Measurements from ENCODE around the gene ANKMY2.

ANKMY2 gene

DNA sequence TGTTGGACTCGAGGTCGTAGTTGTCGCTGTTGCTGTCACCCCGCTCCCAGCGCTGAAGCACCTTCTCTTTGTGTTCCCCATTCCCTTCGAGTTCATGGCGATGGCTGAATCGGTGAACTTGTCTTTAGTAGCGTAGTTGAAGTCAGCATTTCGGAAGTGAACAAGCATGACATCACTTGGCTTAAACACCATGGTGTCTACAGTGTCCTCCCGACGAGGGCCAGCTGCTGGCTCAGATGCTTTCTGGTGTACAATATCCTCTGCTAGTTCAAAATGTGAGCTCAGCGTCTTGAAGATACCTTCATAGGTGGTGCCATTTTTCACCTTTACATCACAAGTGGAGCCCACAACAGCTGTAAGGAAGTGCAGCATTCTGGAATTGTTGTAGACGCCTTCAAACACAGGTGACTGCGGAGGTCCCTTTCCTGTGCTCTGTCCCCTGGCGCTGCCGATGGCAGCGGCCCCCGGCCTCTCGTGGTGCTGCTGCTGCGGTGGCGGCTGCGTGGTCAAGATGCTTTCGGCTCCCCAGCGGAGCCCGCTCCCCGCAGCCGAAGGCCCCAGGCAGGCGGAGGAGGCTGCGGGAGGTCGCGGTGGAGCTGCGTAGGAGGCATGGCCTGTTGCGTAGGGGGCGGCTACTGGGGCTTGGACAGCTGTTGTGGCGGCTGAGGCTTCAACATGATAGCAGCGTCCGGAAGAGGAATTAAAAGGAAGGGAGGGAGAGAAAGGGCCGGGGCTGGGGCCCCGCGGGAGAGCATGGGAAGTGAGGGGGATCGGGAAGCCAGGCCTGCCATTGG is 59.3 kb downstream of the ANKMY2 start:
- DNase-seq (ENCODE audit: insufficient read length, low spot score) = no peak
- FAIRE-seq = no peak

DNA sequence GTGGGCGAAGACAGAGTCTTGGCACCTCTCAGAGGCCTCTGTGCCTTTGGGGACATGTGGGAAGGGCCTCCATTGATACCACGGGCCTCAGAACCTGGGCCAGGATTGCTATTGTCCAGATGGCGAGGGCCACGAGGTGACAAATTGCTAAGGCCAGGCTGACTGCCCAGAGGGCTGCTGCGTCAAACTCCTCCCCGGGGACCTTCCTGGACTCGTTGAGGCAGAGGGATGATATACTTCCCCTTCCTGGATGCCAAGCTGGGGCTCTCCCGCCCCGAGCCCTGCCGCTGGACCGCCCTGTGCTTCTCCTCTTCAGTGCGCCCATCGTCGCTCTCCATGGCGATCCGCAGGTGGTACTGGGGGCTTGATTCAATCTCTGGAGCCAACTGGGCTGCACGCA is 60.0 kb downstream of the ANKMY2 start:
- FAIRE-seq = no peak
- no peak for DNase-seq (ENCODE audit: insufficient read length, low spot score)

DNA sequence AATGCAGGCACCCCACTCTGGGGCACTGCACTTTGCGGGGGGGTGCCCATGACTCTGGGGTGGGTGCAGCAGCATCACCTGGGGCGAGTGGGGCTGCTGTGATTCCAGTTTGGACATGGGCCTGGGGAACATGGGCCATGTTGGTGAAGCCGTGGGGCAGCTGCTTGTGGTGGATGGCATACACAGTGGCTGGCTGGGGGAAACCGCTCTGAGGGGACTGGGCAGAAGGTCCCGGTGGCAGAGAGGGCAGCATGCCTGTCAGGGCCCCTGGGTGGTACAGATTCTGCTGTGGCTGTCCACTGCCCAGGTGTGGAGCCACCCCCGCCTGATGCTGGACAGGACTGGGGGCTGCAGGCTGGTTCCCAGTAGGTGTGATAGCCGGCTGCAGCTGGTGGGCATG is 61.7 kb downstream of the ANKMY2 start:
- FAIRE-seq (no peak), DNase-seq (ENCODE audit: insufficient read length, low spot score) (no peak)

DNA sequence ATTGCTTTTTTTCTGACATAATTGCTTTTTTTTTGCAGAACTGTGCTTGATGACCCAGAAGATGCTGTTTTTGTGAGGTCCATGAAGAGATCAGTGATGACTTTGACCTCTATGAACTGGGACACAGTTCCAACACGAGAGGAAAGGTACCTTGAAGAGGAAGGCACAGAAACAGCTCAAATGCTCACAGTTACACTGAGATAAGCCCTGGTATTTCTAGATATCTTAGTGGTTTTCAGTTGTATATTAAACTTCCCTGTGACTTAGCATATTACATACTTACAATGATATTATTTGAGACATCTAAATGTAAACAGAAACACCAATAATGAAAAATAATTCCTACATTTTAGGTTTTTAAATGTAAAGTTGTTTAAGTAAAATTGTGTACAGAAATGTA is 64.3 kb downstream of the ANKMY2 start:
- DNase-seq (ENCODE audit: insufficient read length, low spot score) (no peak), FAIRE-seq (no peak)

DNA sequence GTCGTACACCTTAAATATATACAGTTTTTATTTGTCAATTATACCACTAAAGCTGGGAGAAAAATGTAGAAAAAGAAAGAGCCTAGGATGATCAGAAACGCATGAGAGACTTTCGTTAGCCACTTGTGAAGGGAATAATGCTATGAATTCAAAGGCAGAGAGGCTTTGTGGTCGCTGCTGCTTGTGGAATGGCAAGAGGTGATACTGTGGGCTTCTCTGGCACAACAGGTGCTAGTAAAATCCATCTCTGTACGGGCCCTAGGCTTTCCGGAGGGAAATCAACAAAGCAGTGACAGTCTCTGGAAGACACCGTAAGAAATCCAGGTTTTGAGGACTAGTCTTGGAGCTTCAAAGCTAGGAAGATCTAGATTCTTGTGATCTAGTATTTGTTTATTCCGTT is 66.3 kb downstream of the ANKMY2 start:
- DNase-seq (ENCODE audit: insufficient read length, low spot score) = no peak
- FAIRE-seq = no peak

DNA sequence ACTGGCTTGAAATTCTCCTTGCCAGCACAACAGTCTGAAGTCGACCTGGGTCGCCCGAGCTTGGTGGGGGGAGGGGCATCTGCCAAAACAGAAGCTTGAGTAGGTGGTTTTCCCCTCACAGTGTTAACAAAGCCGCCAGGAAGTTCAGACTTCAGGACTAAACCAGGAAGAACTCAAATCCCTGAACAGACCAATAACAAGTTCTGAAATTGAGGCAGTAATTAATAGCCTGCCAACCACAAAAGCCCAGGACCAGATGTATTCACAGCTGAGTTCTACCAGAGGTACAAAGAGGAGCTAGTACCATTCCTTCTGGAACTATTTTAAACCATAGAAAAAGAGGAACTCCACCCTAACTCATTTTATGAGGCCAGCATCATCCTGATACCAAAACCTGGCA is 73.6 kb downstream of the ANKMY2 start:
- DNase-seq (ENCODE audit: insufficient read length, low spot score) (no peak), FAIRE-seq (no peak)

DNA sequence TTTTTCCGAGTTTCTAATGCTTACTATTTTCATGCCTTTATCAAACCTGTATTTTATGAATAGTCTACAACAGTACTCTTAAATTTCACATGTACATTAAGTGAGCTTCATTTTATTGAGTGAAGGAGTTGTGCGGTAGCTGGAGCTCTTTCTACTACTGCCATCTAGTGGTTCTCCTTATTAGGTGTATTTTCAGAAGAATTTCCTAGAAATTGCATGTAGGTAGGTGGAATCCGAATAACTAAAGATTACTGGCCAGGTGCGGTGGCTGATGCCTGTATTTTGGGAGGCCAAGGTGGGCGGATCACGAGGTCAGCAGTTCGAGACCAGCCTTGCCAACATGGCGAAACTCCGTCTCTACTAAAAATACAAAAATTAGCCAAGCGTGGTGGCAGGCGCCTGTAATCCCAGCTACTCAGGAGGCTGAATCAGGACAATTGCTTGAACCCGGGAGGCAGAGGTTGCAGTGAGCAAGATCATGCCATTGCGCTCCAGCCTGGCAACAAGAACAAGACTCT is 80.6 kb downstream of the ANKMY2 start:
- DNase-seq (ENCODE audit: insufficient read length, low spot score) = peak; percentile 15
- peak; percentile 48 for FAIRE-seq

DNA sequence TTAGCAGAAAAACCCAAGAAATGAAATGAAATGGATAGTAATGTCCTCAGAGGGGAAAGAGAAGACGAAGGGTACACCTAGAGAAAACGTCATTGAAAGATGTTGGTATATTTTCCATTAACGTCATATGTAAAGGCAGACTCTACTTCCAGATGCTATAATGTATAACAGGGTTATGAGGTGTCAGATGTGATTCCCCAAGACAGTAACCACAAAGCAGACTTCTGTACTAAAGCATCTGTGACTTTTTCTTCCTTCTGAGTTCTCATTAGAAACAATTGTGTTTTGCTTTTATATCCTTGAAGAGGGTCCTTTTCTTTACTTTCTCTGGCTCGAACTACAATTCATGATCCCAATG is 81.6 kb downstream of the ANKMY2 start:
- FAIRE-seq (no peak), DNase-seq (ENCODE audit: insufficient read length, low spot score) (no peak)

DNA sequence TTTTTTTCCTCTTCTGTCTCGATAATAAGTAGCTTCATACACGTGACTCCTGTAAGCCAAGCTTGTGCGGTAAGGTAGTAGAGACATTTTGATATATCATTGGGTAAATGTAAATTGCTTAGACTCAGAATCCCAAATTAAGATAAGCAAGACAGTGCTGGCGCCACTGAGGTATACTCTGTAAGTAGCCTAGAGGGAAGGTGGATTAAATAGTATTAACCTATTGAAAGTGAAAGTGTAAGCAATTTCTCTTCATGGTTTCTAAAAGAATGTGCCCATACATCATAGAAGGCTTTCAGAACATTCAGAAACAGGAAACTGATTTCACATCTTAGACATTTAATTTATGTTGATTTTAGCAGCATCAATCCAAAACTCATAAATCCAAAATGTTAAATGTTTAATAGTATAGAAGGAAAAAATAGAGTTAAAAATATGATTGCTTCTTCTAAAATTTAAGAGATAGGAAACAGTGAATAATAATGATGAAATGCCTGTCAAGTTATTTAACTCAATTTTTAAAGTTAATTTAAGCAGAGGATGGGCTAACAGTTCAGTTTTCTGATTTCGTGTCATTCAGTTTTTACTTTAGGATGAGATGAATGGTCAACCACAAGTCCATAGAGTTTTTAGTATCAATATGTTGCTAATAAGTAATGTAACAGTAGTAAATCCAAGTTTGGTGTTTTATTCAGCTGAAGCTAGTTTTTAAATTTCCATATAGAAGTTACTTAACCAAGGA is 82.1 kb downstream of the ANKMY2 start:
- peak; percentile 65 for FAIRE-seq
- no peak for DNase-seq (ENCODE audit: insufficient read length, low spot score)

DNA sequence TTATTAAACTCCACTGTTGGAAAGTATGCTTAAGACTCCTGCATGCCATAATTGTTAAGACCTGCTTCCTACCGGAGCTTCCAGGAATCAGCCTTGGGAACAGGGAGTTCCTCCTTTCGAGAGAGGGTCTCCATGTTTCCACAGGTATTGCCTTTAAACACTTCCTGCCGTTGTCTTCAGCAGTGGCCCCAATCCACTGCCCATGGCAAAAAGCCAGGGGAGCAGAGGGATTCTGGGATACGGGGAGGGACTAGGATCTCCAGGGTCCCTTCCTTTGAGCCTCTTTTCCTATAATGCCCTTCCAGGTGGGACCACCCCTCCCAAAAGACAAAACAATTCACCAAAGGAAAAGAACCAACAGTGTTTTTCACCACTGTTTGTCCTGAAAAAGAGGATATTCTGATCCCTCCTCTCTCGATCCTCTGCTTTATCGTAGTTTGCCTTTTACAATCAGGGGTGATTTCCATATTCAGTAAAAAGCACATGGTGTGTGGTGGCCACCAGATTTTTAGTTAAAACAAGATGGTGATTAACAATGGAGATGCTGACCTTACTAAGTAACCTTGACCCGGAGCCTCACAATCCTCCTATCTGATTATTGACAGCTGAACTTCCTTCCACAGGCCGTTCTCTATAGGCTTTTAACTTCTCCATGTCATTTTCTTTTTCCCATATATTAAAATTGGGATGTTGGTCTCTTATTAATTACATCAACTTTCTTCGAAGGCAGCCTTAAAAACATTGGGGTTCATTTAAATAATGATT is 82.9 kb downstream of the ANKMY2 start:
- FAIRE-seq (no peak), DNase-seq (ENCODE audit: insufficient read length, low spot score) (no peak)

DNA sequence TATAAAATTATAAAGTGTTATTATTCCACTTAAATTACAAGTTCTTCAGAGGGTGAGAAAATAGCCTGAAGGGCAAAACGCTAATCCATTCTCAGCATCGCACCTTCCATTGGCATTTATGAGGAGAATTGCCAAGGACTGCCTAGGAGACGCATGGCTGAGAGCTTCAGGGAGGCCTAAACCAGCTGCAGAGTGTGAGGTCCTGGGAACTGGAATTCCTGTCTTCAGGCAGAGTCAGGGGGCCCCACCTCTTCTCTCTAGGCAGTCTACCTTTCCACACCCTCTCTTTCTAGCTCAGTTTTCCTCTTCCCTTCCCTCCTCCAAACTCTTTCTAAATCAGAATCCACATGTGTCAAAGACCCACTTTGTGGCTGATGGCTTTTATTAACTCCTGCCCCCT is 83.6 kb downstream of the ANKMY2 start:
- FAIRE-seq (no peak), DNase-seq (ENCODE audit: insufficient read length, low spot score) (no peak)

DNA sequence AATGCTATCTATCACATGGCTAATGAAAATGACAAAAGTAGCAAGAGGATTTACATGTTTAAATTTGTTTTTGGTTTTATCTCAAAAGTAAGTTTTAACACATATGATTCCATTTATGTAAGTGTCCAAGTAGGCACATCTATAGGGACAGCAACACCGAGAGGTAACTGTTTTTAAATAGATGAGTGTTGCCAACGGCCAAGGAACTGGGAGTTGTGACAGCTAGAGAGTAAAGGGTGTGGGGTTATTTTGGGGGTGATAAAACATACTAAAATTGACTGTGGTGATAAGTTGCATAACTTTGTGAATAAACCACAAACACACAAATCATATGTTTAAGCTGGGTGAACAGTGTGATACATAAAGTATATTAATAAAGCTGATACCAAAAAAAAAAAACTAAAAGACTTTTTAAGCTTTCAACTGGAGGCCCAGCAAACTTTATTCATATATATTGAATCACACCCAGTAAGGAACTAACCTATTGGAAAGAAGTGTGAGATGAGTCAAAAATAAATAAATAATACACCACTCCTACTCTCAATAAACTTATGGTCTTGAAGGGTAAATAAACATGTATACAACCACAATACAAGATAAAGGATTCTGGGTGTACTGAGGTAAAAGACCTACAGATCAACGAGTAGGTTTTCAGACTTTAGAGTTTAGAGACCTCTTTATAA is 85.9 kb downstream of the ANKMY2 start:
- DNase-seq (ENCODE audit: insufficient read length, low spot score) (no peak), FAIRE-seq (no peak)

DNA sequence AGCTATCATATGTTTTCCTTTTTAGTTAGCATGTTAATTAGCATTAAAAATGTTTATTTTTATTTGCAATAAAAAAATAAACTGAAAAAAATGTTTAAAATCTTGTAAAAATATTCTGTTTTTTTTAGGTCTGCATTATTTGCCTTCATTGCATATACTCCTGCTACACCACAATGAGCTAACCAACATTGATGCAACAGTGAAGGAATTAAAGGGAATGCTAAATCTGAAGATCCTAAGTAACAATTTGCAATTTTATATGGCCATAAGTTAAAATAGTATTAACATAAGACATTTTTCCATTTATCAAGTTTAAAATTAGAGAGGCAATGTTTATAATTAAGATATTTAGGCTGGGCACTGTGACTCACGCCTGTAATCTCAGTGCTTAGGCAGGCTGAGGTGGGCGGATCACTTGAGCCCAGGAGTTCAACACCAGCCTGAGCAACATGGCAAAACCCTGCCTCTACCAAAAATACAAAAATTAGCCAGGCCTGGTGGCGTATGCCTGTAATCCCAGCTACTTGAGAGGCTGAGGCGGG is 86.7 kb downstream of the ANKMY2 start:
- DNase-seq (ENCODE audit: insufficient read length, low spot score) (no peak), FAIRE-seq (no peak)

DNA sequence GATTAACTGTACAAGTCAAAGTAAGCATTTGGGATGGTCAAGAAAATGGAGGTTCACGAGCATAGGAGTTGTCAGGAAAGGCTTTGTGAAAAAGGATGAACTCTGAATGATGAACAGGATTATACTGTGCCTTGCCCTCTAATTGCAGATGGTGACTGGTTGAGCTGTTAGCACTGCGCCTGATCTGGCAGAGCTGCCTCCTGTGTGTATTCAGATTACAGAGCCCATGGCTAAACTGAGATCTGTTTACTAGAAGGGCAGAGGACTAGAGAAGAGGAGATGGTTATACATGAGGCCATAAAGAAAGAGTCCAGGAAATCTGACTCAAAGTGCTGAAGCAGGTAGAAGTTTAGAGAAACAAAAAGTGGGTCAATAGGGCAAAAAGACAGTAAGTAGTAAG is 89.2 kb downstream of the ANKMY2 start:
- DNase-seq (ENCODE audit: insufficient read length, low spot score) = no peak
- no peak for FAIRE-seq

DNA sequence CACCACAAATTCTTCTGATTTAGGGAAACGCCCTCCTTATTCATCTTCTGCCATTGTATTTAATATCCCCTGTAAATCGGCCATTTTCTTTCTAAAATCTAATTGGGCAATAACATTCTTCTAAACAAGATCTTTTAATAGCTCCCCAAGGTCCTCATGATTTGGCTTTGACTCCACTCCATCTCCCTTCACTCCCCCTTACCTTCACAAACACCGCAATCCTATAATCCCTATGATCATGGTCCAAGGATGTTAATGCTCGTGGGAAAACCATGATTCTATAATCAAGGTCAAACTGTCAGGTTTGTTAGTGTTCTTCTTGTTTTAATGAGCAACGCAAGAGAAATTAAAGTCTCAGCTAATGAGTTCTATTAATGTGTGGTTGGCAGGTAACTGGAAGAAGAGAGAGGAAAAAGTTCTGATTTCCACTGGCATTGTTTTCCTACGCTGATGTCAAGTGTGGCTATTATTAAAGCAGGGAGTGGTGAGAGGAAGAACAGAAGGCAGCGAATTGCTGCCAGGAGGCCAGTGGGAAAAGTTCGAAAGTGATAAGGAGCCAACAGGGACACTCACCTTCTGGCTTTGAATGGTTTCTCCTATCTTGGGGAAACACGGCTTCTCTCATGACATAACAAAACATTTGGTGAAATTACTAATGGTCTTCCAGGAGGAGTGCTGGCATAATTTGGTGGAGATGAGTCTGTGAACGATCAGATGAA is 90.9 kb downstream of the ANKMY2 start:
- DNase-seq (ENCODE audit: insufficient read length, low spot score) (no peak), FAIRE-seq (no peak)

DNA sequence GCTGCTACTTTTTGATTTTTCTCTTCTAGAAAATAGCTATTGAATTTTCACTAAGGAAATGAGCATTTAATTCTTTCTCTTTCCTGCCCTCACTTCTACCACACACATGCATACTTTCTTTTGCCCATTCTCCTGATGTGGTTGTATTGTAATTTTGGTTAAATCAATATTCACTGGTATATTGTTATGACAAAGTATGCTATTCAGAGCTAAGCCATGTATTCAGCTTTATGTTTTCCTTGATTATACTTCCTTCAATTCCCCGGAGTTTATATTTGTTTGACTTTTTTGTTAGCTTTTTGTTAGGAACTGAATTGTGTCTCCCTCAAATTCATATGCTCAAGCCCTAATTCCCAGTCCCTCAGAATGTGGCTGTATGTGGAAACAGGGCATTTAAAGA is 94.9 kb downstream of the ANKMY2 start:
- DNase-seq (ENCODE audit: insufficient read length, low spot score) = no peak
- FAIRE-seq = no peak
